ENCODE measurements around the gene DLEC1. TPM values are rescaled to one million over a fixed set of nuclear protein-coding genes. Genes with fewer than 3 reads are reported as not detected.

Gene DLEC1
- polyA plus RNA-seq, 6 donors from 2014 or later, result 0.09 to 0.50 (median 0.30) TPM; not detected in 2

DNA sequence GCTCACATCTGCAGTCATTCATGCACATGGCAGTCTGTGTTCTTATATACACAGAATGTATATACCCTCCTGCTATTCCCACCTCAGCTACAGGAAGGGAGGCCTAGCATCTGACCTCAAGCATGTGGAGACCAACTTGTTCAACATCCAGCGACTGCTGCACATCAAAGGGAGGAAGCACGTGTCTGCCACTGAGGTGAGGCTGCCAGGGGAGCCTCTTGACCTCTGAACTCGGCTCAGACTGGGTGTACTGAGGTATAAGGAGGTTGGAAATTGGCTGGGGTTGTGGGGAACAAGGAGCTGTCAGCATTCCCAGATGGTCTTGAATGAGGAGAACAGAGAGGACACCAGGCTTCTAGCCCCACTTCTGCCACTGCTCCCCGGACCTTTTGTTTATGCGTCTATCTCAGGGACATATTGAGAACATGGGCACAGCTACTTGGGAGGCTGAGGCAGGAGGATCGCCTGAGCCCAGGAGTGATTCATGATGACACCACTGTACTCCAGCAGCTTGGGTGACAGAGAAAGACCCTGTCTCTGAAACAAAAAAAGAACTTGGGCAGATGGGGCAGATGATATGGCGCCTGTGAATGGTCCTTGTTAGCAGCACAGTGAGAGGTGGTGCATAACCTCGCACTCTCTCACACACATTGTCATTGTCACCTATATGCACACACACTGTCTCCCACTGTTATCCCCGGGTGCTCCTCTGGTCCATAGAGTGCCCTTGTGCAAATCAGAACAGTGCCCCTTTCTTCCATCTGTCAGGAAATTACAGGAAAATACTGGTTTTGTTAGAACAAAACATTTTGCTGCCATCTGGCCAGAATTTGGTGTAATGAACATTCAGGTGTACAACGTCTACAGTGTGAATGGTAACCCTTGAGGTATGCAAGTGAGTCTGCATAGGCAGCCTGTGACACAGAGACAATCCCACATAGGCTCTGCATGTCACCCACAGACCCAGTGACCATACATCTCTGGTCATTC lies 43.1 kb upstream of the DLEC1 start:
- peaks cover 8 to 10% of the 10 kb centered on the region in 2 donors for H3K36me3 Mint-ChIP-seq
- no peak for DNase-seq
- H3K27me3 Mint-ChIP-seq, result peaks cover 0 to 1% (median 0%) of the 10 kb centered on the region in 3 donors

DNA sequence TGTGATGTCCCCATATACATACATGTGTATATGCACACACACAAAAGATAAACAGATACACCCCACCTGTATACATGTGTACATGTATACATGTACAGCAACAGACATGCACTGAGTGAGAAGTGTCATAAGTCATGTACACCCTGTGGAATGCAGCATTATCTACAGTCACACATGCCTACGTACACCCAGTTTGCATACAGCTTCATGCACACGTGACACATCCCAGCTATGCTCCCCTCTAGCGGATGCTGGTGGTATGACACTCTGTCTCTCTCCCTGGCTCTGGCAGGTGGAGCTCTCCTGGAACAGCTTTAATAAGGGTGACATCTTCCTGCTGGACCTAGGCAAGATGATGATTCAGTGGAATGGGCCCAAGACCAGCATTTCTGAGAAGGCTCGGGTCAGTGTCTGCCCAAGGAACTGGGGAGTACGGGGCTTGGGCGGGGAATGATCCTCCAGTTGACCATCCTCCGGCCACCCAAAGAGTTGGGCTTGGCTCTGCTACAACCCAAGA lies 42.2 kb upstream of the DLEC1 start:
- peaks cover 56 to 63% (median 61%) of the 10 kb centered on the region in 3 donors for H3K4me1 Mint-ChIP-seq
- DNase-seq (peak; percentile 65), ATAC-seq (ENCODE audit: low read depth in 2 of 2) (peak; percentile 55 to 59)
- peaks cover 8 to 10% of the 10 kb centered on the region in 2 donors for H3K36me3 Mint-ChIP-seq
- H3K27me3 Mint-ChIP-seq, result no peaks in the 10 kb centered on the region
- peak overlapping the region; percentile 18 to 92 (median 76) for H3K27ac Mint-ChIP-seq
- peak overlapping the region in 7 of 8 donors; percentile 38 to 92 (median 61) for H3K4me3 Mint-ChIP-seq
- H3K9me3 Mint-ChIP-seq, result peaks cover 0 to 2% (median 0%) of the 10 kb centered on the region in 7 donors

More for the DNA sequence above, 43.1 kb upstream of the DLEC1 start:
- Mint-ChIP-seq H3K9me3 (peaks cover 0 to 2% (median 0%) of the 10 kb centered on the region in 7 donors), H3K4me3 (peak overlapping the region in 4 of 8 donors; percentile 92 to 97 (median 95)), H3K27ac (peak overlapping the region in 2 of 6 donors; percentile 65 to 81), H3K4me1 (peaks cover 56 to 63% (median 61%) of the 10 kb centered on the region in 3 donors)
- no peak for ATAC-seq (ENCODE audit: low read depth in 2 of 2)

DNA sequence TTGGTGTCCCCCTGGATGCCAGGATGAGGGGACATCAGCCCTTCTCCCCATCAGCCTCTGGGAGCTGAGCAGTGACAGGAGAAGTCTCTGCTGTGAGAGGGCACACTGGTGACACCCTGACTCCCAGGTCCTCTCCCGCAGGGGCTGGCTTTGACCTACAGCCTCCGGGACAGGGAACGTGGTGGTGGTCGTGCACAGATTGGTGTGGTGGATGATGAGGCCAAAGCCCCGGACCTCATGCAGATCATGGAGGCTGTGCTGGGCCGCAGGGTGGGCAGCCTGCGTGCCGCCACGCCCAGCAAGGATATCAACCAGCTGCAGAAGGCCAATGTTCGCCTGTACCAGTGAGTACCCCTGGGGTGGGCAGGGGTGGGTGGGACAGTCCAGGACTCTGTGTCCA lies 41.7 kb upstream of the DLEC1 start:
- Mint-ChIP-seq H3K9me3 (peaks cover 0 to 2% (median 0%) of the 10 kb centered on the region in 7 donors), H3K27me3 (no peaks in the 10 kb centered on the region), H3K4me1 (peaks cover 56 to 63% (median 61%) of the 10 kb centered on the region in 3 donors), H3K27ac (peak overlapping the region in 1 of 6 donors; percentile 81), H3K36me3 (peaks cover 8 to 10% of the 10 kb centered on the region in 2 donors), H3K4me3 (peak overlapping the region in 2 of 8 donors; percentile 2 to 34)
- DNase-seq (no peak), ATAC-seq (ENCODE audit: low read depth in 2 of 2) (no peak)

DNA sequence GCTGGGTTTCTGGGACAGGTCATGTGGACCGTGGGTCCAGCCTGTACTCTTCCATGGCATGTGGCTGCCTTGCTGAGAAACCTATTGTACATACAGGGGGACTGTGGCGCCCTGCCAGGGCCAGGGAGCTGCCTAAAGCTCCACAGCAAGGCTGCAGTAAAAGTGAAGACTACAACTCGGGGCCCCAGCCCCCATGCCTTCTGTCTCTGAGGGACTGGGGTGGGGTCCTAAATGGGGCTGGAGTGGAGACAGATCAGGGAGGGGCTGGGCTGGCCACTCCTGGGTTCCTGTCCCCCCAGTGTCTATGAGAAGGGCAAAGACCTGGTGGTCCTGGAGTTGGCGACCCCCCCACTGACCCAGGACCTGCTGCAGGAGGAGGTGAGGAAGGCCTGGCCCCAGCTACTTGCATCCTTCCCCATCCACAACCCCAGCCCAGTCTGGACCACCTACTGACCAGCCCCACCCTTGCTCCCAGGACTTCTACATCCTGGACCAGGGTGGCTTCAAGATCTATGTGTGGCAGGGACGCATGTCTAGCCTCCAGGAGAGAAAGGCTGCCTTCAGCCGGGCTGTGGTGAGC lies 41.1 kb upstream of the DLEC1 start:
- DNase-seq, result no peak
- Mint-ChIP-seq H3K36me3 (peaks cover 8 to 10% of the 10 kb centered on the region in 2 donors), H3K9me3 (peaks cover 0 to 2% (median 0%) of the 10 kb centered on the region in 7 donors), H3K27ac (peak overlapping the region; percentile 28 to 98 (median 96)), H3K4me1 (peaks cover 57 to 63% (median 61%) of the 10 kb centered on the region in 3 donors), H3K4me3 (peak overlapping the region in 6 of 8 donors; percentile 77 to 90 (median 82)), H3K27me3 (no peaks in the 10 kb centered on the region)
- no peak for ATAC-seq (ENCODE audit: low read depth in 2 of 2)

GRCh38 chr3:37999836-38000235 lies 39.2 kb upstream of the DLEC1 start:
- Mint-ChIP-seq H3K27me3 (no peaks in the 10 kb centered on the region), H3K36me3 (peaks cover 8 to 10% of the 10 kb centered on the region in 2 donors), H3K9me3 (peaks cover 0 to 2% (median 0%) of the 10 kb centered on the region in 7 donors), H3K27ac (peak overlapping the region in 2 of 6 donors; percentile 44 to 95), H3K4me3 (peak overlapping the region in 6 of 8 donors; percentile 48 to 81 (median 58)), H3K4me1 (peaks cover 48 to 63% (median 49%) of the 10 kb centered on the region in 3 donors)
- no peak for ATAC-seq (ENCODE audit: low read depth in 2 of 2)
- DNase-seq, result no peak

- H3K4me3 Mint-ChIP-seq, result peak overlapping the region in 4 of 8 donors; percentile 23 to 81 (median 36)
- H3K9me3 Mint-ChIP-seq, result peaks cover 0 to 2% (median 0%) of the 10 kb centered on the region in 7 donors
- peaks cover 44 to 62% (median 46%) of the 10 kb centered on the region in 3 donors for H3K4me1 Mint-ChIP-seq
- H3K36me3 Mint-ChIP-seq, result peaks cover 8 to 10% of the 10 kb centered on the region in 2 donors
- DNase-seq (no peak), ATAC-seq (ENCODE audit: low read depth in 2 of 2) (no peak)
- no peaks in the 10 kb centered on the region for H3K27me3 Mint-ChIP-seq
- H3K27ac Mint-ChIP-seq, result peak overlapping the region in 3 of 6 donors; percentile 26 to 95 (median 32)
Observed at GRCh38 chr3:38000242-38000916, 38.6 kb upstream of the DLEC1 start.

GRCh38 chr3:38000965-38001455 lies 38.0 kb upstream of the DLEC1 start:
- H3K4me3 Mint-ChIP-seq, result no peak overlapping the region
- peak overlapping the region in 1 of 6 donors; percentile 32 for H3K27ac Mint-ChIP-seq
- peaks cover 8 to 10% of the 10 kb centered on the region in 2 donors for H3K36me3 Mint-ChIP-seq
- ATAC-seq (ENCODE audit: low read depth in 2 of 2), result no peak
- DNase-seq, result no peak
- H3K27me3 Mint-ChIP-seq, result no peaks in the 10 kb centered on the region
- peaks cover 39 to 57% (median 40%) of the 10 kb centered on the region in 3 donors for H3K4me1 Mint-ChIP-seq
- peaks cover 0 to 2% (median 0%) of the 10 kb centered on the region in 7 donors for H3K9me3 Mint-ChIP-seq

DNA sequence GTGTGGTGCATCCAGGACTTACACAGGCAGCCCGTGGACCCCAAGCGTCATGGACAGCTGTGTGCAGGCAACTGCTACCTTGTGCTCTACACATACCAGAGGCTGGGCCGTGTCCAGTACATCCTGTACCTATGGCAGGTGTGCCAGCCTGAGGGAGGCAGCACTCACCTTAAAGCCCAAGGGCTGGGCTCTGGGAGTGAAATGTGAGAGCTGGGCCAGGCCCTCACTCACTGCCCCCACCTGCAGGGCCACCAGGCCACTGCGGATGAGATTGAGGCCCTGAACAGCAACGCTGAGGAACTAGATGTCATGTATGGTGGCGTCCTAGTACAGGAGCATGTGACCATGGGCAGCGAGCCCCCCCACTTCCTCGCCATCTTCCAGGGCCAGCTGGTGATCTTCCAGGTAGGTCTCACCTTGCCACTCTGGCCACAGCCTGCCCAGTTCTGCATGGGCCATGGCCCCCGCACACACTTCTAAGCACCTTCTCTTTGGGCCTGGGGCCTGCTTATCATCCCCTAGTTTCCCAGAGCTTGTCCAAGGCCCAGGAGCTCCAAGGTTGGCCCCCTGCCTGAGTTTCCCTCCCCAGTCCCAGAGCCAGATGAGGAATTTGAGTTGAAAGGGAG lies 37.4 kb upstream of the DLEC1 start:
- peaks cover 34 to 52% (median 36%) of the 10 kb centered on the region in 3 donors for H3K4me1 Mint-ChIP-seq
- H3K4me3 Mint-ChIP-seq, result no peak overlapping the region
- H3K36me3 Mint-ChIP-seq, result peaks cover 4 to 7% of the 10 kb centered on the region in 2 donors
- no peak for ATAC-seq (ENCODE audit: low read depth in 2 of 2)
- DNase-seq, result no peak
- H3K27me3 Mint-ChIP-seq, result no peaks in the 10 kb centered on the region
- peaks cover 0 to 2% (median 0%) of the 10 kb centered on the region in 7 donors for H3K9me3 Mint-ChIP-seq
- H3K27ac Mint-ChIP-seq, result no peak overlapping the region

DNA sequence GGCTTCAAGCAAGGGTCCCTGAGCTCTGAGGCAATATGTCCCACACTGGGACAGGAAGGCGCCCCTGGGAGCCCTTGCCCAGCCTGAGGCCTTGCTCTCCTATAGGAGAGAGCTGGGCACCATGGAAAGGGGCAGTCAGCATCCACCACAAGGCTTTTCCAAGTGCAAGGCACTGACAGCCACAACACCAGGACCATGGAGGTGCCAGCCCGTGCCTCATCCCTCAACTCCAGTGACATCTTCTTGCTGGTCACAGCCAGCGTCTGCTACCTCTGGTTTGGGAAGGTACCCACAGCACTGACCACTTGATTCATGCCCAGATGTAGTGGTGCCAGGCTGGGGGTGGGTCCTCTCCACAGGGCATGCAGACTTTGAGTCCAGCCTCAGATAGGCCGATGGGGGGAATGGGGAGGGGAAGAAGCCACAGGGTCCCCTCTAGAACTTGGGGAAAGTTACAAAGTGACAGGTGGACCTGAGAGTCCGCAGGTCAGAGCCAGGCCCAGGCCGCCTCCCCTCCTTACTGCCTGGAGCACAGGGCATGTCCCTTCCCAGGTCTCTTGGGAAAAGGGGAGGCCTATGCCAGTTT lies 36.6 kb upstream of the DLEC1 start:
- H3K27ac Mint-ChIP-seq, result no peak overlapping the region
- ATAC-seq (ENCODE audit: low read depth in 2 of 2), result no peak
- H3K4me1 Mint-ChIP-seq, result peaks cover 28 to 46% (median 29%) of the 10 kb centered on the region in 3 donors

DNA sequence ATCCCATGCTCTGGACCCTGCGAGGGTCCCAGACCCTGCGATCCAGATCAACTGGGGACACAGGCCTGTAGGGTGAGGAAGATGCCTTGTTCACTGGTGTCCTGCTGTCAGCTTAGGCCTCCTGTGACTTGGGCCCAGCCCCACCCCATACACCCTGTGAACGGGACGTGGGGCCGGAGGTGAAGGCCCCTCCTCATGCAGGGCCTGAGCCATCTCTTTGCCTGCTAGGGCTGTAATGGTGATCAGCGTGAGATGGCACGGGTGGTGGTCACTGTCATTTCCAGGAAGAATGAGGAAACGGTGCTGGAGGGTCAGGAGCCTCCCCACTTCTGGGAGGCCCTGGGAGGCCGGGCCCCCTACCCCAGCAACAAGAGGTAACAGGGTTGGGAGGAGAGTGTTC lies 36.1 kb upstream of the DLEC1 start:
- Mint-ChIP-seq H3K4me1 (peaks cover 25 to 44% (median 29%) of the 10 kb centered on the region in 3 donors), H3K36me3 (no peaks in the 10 kb centered on the region), H3K27me3 (no peaks in the 10 kb centered on the region)

More for the DNA sequence above, 36.6 kb upstream of the DLEC1 start:
- Mint-ChIP-seq H3K27me3 (no peaks in the 10 kb centered on the region), H3K4me3 (no peak overlapping the region), H3K36me3 (no peaks in the 10 kb centered on the region), H3K9me3 (no peaks in the 10 kb centered on the region)
- DNase-seq, result no peak

GRCh38 chr3:38003371-38003816 lies 35.6 kb upstream of the DLEC1 start:
- DNase-seq (peak; percentile 42), ATAC-seq (ENCODE audit: low read depth in 2 of 2) (peak; percentile 29 to 36)
- Mint-ChIP-seq H3K4me1 (peaks cover 20 to 40% (median 24%) of the 10 kb centered on the region in 3 donors), H3K9me3 (no peaks in the 10 kb centered on the region), H3K27me3 (no peaks in the 10 kb centered on the region), H3K36me3 (no peaks in the 10 kb centered on the region), H3K4me3 (no peak overlapping the region), H3K27ac (no peak overlapping the region)

More for the DNA sequence above, 36.1 kb upstream of the DLEC1 start:
- ATAC-seq (ENCODE audit: low read depth in 2 of 2) (no peak), DNase-seq (no peak)
- Mint-ChIP-seq H3K9me3 (no peaks in the 10 kb centered on the region), H3K4me3 (no peak overlapping the region), H3K27ac (no peak overlapping the region)

Data from naive B cell (primary cell).